Neural progenitor cell (in vitro differentiated cells): ENCODE results near the gene ITM2A. TPM values are rescaled to one million over a fixed set of nuclear protein-coding genes. Genes with fewer than 3 reads are reported as not detected.

Experiments
- DNase-seq: peaks from one replicate; pipeline ENCODE4 v3.0.0-alpha.2; 2016; ENCODE audit warnings: low spot score
- H2AFZ ChIP-seq: fragments of 200-600 bp; sonication (generic); replicated peaks from 2 replicates; pipeline ENCODE4 v1.6.1; 2016; ENCODE audit warnings: antibody characterized with exemption
- H3F3A ChIP-seq: fragments of 200-600 bp; sonication (generic); 2 replicates; pipeline ENCODE4 v1.6.1; 2016; ENCODE audit warnings: antibody characterized with exemption, low read depth
- H3K27ac ChIP-seq: fragments of 200-600 bp; sonication (generic); 2 replicates; pipeline ENCODE4 v1.5.1; 2016; ENCODE audit warnings: mild to moderate bottlenecking
- H3K27me3 ChIP-seq: fragments of 200-600 bp; sonication (generic); 2 replicates; pipeline ENCODE4 v1.6.1; 2016; ENCODE audit warnings: mild to moderate bottlenecking, moderate library complexity
- H3K36me3 ChIP-seq: fragments of 200-600 bp; sonication (generic); 2 replicates; pipeline ENCODE4 v1.5.1; 2016
- H3K4me1 ChIP-seq: fragments of 200-600 bp; sonication (generic); 2 replicates; pipeline ENCODE4 v1.6.1; 2016; ENCODE audit warnings: mixed run types
- H3K4me2 ChIP-seq: fragments of 200-600 bp; sonication (generic); 2 replicates; pipeline ENCODE4 v1.6.1; 2016
- H3K4me3 ChIP-seq: fragments of 200-600 bp; sonication (generic); 2 replicates; pipeline ENCODE4 v1.5.1; 2016
- H3K79me2 ChIP-seq: fragments of 200-600 bp; sonication (generic); 2 replicates; pipeline ENCODE4 v1.6.1; 2016; ENCODE audit warnings: low read depth
- H3K9ac ChIP-seq: fragments of 200-600 bp; sonication (generic); 2 replicates; pipeline ENCODE4 v1.6.1; 2016
- H3K9me3 ChIP-seq: fragments of 200-600 bp; sonication (generic); 2 replicates; pipeline ENCODE4 v1.5.1; 2016; ENCODE audit warnings: low read depth
- H4K20me1 ChIP-seq: fragments of 200-600 bp; sonication (generic); 2 replicates; pipeline ENCODE4 v1.6.1; 2016; ENCODE audit warnings: low read depth
- H3K27ac Mint-ChIP-seq: 3 replicates; pipeline ENCODE4 v1.8.0; 2021; ENCODE audit warnings: mixed read lengths
- H3K27me3 Mint-ChIP-seq: 2 replicates; pipeline ENCODE4 v1.8.0; 2022; ENCODE audit warnings: low read depth, mild to moderate bottlenecking, inconsistent platforms, moderate library complexity, mixed read lengths; ENCODE audit not compliant: insufficient read depth
- H3K36me3 Mint-ChIP-seq: 3 replicates; pipeline ENCODE4 v1.8.0; 2021; ENCODE audit warnings: mixed read lengths
- H3K4me1 Mint-ChIP-seq: 3 replicates; pipeline ENCODE4 v1.8.0; 2021; ENCODE audit warnings: mixed read lengths
- H3K4me3 Mint-ChIP-seq: 3 replicates; pipeline ENCODE4 v1.8.0; 2021; ENCODE audit warnings: mild to moderate bottlenecking, moderate library complexity, mixed read lengths
- H3K9me3 Mint-ChIP-seq: 3 replicates; pipeline ENCODE4 v1.8.0; 2020; ENCODE audit warnings: mixed read lengths
- CTCF ChIP-seq: fragments of 200-600 bp; sonication (generic); IDR thresholded peaks from 2 replicates; pipeline ENCODE4 v1.5.1; 2017; ENCODE audit warnings: antibody characterized with exemption, mild to moderate bottlenecking
- EZH2 ChIP-seq: fragments of 200-600 bp; sonication (generic); IDR thresholded peaks from 2 replicates; pipeline ENCODE4 v1.6.1; 2017; ENCODE audit warnings: antibody characterized with exemption, mild to moderate bottlenecking, moderate library complexity
- EZH2phosphoT487 ChIP-seq: fragments of 200-600 bp; sonication (generic); IDR thresholded peaks from 2 replicates; pipeline ENCODE4 v1.6.1; 2017; ENCODE audit warnings: antibody characterized with exemption
- total RNA-seq: library from RNA; depleted of rRNA; stranded (reverse); fragments of >200 nt; gene quantifications from 2 replicates; pipeline ENCODE4 v1.2.3, GENCODE V29; 2015; ENCODE audit warnings: low replicate concordance

The ITM2A gene
- total RNA-seq, 1 donor from 2014 or later = 2.2 TPM

DNA sequence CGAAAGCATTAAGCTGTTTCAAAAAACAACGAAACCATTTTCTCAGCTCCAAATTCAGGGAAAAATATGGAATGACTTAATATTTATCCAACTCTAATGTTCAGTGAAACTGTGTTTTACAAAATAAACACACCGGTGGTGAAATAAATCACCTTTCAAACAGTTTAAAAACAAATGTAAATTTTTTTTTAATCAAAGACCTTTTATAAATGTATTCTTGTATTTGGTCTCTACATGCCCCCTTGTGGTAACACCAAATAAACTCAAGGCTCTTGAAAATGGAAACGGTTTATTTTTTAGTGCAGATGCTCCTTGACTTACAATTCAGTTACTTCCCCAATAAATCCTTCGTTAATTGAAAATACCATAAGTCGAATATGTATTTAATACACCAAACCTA is 45.8 kb upstream of the ITM2A start:
- DNase-seq = peak; percentile 22
- no peak overlapping the region for H3K4me3 Mint-ChIP-seq
- H3K4me1 ChIP-seq = no peaks in the 10 kb centered on the region
- no peaks in the 10 kb centered on the region for H3K36me3 ChIP-seq
- H3K4me2 ChIP-seq = no peak overlapping the region
- H3K9ac ChIP-seq = no peak overlapping the region
- no peaks in the 10 kb centered on the region for H3K4me1 Mint-ChIP-seq
- no peak overlapping the region for H2AFZ ChIP-seq
- no peak overlapping the region for H3K4me3 ChIP-seq
- no peaks in the 10 kb centered on the region for H3K27me3 ChIP-seq
- H3F3A ChIP-seq = no peaks in the 10 kb centered on the region
- no peaks in the 10 kb centered on the region for H3K9me3 Mint-ChIP-seq
- no peaks in the 10 kb centered on the region for H3K79me2 ChIP-seq
- no peak overlapping the region for H3K27ac Mint-ChIP-seq
- no peaks in the 10 kb centered on the region for H3K9me3 ChIP-seq
- peaks cover under 1% of the 10 kb centered on the region for H3K27me3 Mint-ChIP-seq
- no peaks in the 10 kb centered on the region for H3K36me3 Mint-ChIP-seq
- peak; percentile 53 for TF ChIP-seq CTCF
- TF ChIP-seq EZH2 = no peak
- TF ChIP-seq EZH2phosphoT487 = no peak
- H4K20me1 ChIP-seq = no peaks in the 10 kb centered on the region
- H3K27ac ChIP-seq = no peak overlapping the region

- Histone ChIP-seq H4K20me1 (no peaks in the 10 kb centered on the region), H3K79me2 (no peaks in the 10 kb centered on the region), H3K36me3 (no peaks in the 10 kb centered on the region), H3K4me2 (no peak overlapping the region), H2AFZ (no peak overlapping the region), H3K27me3 (no peaks in the 10 kb centered on the region), H3K27ac (no peak overlapping the region), H3K9ac (no peak overlapping the region), H3K9me3 (no peaks in the 10 kb centered on the region), H3F3A (no peaks in the 10 kb centered on the region), H3K4me3 (no peak overlapping the region), H3K4me1 (no peaks in the 10 kb centered on the region)
- H3K9me3 Mint-ChIP-seq = no peaks in the 10 kb centered on the region
- DNase-seq = no peak
- H3K27me3 Mint-ChIP-seq = no peaks in the 10 kb centered on the region
- H3K4me3 Mint-ChIP-seq = no peak overlapping the region
- H3K27ac Mint-ChIP-seq = no peak overlapping the region
- H3K36me3 Mint-ChIP-seq = no peaks in the 10 kb centered on the region
- TF ChIP-seq EZH2phosphoT487 (no peak), CTCF (no peak), EZH2 (no peak)
- H3K4me1 Mint-ChIP-seq = no peaks in the 10 kb centered on the region
Measured at GRCh38 chrX:79412166-79412565, 45.0 kb upstream of the ITM2A start.

DNA sequence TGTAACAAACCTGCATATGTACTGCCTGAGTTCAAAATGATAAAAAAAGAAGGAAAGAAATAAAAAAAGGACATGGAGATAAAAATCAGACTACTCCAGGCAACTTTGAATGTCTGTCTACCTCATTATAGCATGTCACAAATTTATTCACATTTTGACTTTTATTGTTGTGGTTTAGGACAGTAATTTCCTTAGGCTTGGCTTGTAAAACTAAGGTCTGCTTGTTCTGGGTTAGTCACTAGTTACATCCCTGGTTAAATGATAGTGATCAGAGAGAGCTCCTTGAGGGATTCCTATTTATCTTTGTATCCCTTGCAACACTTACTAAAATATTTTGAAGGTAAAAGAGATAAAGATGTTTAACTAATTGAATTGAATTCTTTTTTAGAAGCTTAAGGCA is 42.5 kb upstream of the ITM2A start:
- Histone ChIP-seq H4K20me1 (no peaks in the 10 kb centered on the region), H3K4me3 (no peak overlapping the region), H3K9me3 (no peaks in the 10 kb centered on the region), H3K27ac (no peak overlapping the region), H3K9ac (no peak overlapping the region), H3F3A (no peaks in the 10 kb centered on the region), H3K27me3 (no peaks in the 10 kb centered on the region), H3K4me2 (no peak overlapping the region), H3K79me2 (no peaks in the 10 kb centered on the region), H3K4me1 (no peaks in the 10 kb centered on the region), H2AFZ (no peak overlapping the region), H3K36me3 (no peaks in the 10 kb centered on the region)
- Mint-ChIP-seq H3K9me3 (peaks cover 2% of the 10 kb centered on the region), H3K4me3 (no peak overlapping the region), H3K27me3 (no peaks in the 10 kb centered on the region), H3K36me3 (no peaks in the 10 kb centered on the region), H3K27ac (no peak overlapping the region), H3K4me1 (no peaks in the 10 kb centered on the region)
- TF ChIP-seq CTCF (no peak), EZH2phosphoT487 (no peak), EZH2 (no peak)
- DNase-seq = no peak
